K562 (cell line): ENCODE measurements around the gene LMNB1. TPM values are rescaled to one million over a fixed set of nuclear protein-coding genes. Genes with fewer than 3 reads are reported as not detected.

Experiments
- ATF7 ChIP-seq: fragments of 450-650 bp; IDR thresholded peaks from 2 replicates; pipeline ENCODE4 v1.7.1; 2014; ENCODE audit warnings: mild to moderate bottlenecking, moderate library complexity
- CBX3 ChIP-seq, 2 experiments: IDR thresholded peaks; 1 replicate in 1 of 2; 2 replicates in 1 of 2; pipeline ENCODE4 v1.6.1; 2012; ENCODE audit warnings: inconsistent platforms in 2 of 2, low read length in 2 of 2, borderline replicate concordance in 1 of 2, control low read depth in 1 of 2
- CEBPB ChIP-seq: fragments of 450-650 bp; IDR thresholded peaks from 2 replicates; pipeline ENCODE4 v1.6.1; 2016; ENCODE audit warnings: missing genetic modification characterization, missing compliant biosample characterization
- CREB1 ChIP-seq, 2 experiments: sonication (generic) in 1 of 2; formaldehyde crosslinking in 1 of 2; IDR thresholded peaks; 2 replicates each; pipeline versions ENCODE4 v1.6.1 to v1.8.0; 2012 to 2022; ENCODE audit warnings: inconsistent platforms in 1 of 2, mild to moderate bottlenecking in 1 of 2, missing genetic modification reagents in 1 of 2, moderate library complexity in 1 of 2
- CXXC5 ChIP-seq: fragments of 250-450 bp; sonication (Bioruptor Pico); IDR thresholded peaks from 2 replicates; pipeline ENCODE4 v1.8.0; 2022; ENCODE audit warnings: inconsistent platforms, mild to moderate bottlenecking, moderate library complexity
- ESRRA ChIP-seq: fragments of 450-650 bp; IDR thresholded peaks from 2 replicates; pipeline ENCODE4 v1.6.1; 2014; ENCODE audit warnings: low read depth, mild to moderate bottlenecking, moderate library complexity, borderline replicate concordance
- FIP1L1 ChIP-seq: fragments of 200-400 bp; formaldehyde crosslinking; IDR thresholded peaks from 2 replicates; pipeline ENCODE4 v1.6.1; 2018; ENCODE audit warnings: mild to moderate bottlenecking, low read depth, low read length; ENCODE audit not compliant: poor library complexity, severe bottlenecking
- HDAC1 ChIP-seq, 2 experiments: fragments of 450-650 bp; IDR thresholded peaks; 2 replicates each; pipeline ENCODE4 v1.6.1; 2016 to 2017; ENCODE audit warnings: inconsistent platforms in 1 of 2, mild to moderate bottlenecking in 1 of 2, moderate library complexity in 1 of 2
- KLF16 ChIP-seq: IDR thresholded peaks from 2 replicates; pipeline ENCODE4 v1.6.1; 2016; ENCODE audit warnings: antibody characterized with exemption
- MNT ChIP-seq, 2 experiments: fragments of 450-650 bp; conservative IDR thresholded peaks; 2 replicates each; pipeline ENCODE4 v1.6.1; 2017; ENCODE audit warnings: mild to moderate bottlenecking in 2 of 2, moderate library complexity in 2 of 2
- NCOA2 ChIP-seq, 2 experiments: fragments of 450-650 bp; IDR thresholded peaks; 2 replicates each; pipeline ENCODE4 v1.6.1; 2018; ENCODE audit warnings: mild to moderate bottlenecking in 2 of 2, moderate library complexity in 1 of 2; ENCODE audit not compliant: partially characterized antibody in 2 of 2
- PHB2 ChIP-seq: fragments of 450-650 bp; IDR thresholded peaks from 2 replicates; pipeline ENCODE4 v1.6.1; 2017; ENCODE audit warnings: low read depth
- TOE1 ChIP-seq, 2 experiments: fragments of 450-650 bp in 1 of 2; sonication (generic) in 1 of 2; formaldehyde crosslinking in 1 of 2; IDR thresholded peaks; 2 replicates each; pipeline versions ENCODE4 v1.7.1 to v1.8.0; 2016 to 2022; ENCODE audit warnings: borderline replicate concordance in 2 of 2, mild to moderate bottlenecking in 2 of 2, antibody characterized with exemption in 1 of 2, inconsistent platforms in 1 of 2, low read depth in 1 of 2, missing genetic modification reagents in 1 of 2, moderate library complexity in 1 of 2
- ZBTB17 ChIP-seq: fragments of 450-650 bp; formaldehyde crosslinking; IDR thresholded peaks from 2 replicates; pipeline ENCODE4 v1.4.0; 2020; ENCODE audit warnings: mild to moderate bottlenecking
- ZBTB33 ChIP-seq: sonication (generic); formaldehyde crosslinking; IDR thresholded peaks from 2 replicates; pipeline ENCODE4 v1.8.1; 2023; ENCODE audit warnings: mild to moderate bottlenecking, missing genetic modification reagents
- ZNF133 ChIP-seq: fragments of 250-450 bp; sonication (Bioruptor Pico); IDR thresholded peaks from 2 replicates; pipeline ENCODE4 v1.4.0; 2020; ENCODE audit warnings: mild to moderate bottlenecking
- ZNF143 ChIP-seq: sonication (generic); formaldehyde crosslinking; IDR thresholded peaks from 2 replicates; pipeline ENCODE4 v1.9.0; 2022; ENCODE audit warnings: mild to moderate bottlenecking, missing genetic modification reagents
- ZNF23 ChIP-seq: fragments of 250-450 bp; sonication (Bioruptor Pico); IDR thresholded peaks from 2 replicates; pipeline ENCODE4 v1.4.0; 2020; ENCODE audit warnings: mild to moderate bottlenecking
- ZNF644 ChIP-seq: fragments of 200-800 bp; sonication (Bioruptor generic); IDR thresholded peaks from 2 replicates; pipeline ENCODE4 v1.6.1; 2016; ENCODE audit warnings: low read depth, missing genetic modification characterization, missing compliant biosample characterization
- polyA plus RNA-seq, 8 experiments: library from polyadenylated mRNA; depleted of rRNA in 4 of 8; stranded (reverse) in 5 of 8; unstranded in 3 of 8; fragments of >200 nt; fragmentation: Nextera tagmentation in 2 of 8; fragmentation: Illumina TruSeq in 1 of 8; extraction: Ambion mirVana in 2 of 8; extraction: Trizol in 1 of 8; gene quantifications; 2 replicates each; pipeline versions ENCODE4 v1.2.1 to v1.2.3, GENCODE V29; 2011 to 2014; ENCODE audit warnings: inconsistent platforms in 1 of 8, missing spikeins in 1 of 8
- total RNA-seq, 7 experiments: library from RNA; depleted of rRNA in 6 of 7; stranded (reverse); fragments of >200 nt in 6 of 7; fragmentation: Illumina TruSeq in 2 of 7; extraction: Trizol in 2 of 7; gene quantifications; 2 replicates each; pipeline versions ENCODE4 v1.2.1 to v1.2.3, GENCODE V29; 2011 to 2021; ENCODE audit warnings: low replicate concordance in 1 of 7
- TF ChIP-seq, protein P1 (sequence below): sonication (generic); IDR thresholded peaks from 2 replicates; pipeline ENCODE4 v1.6.1; 2016
- TF ChIP-seq, protein P2 (sequence below): fragments of 450-650 bp; IDR thresholded peaks from 2 replicates; pipeline ENCODE4 v1.6.1; 2016; ENCODE audit warnings: low read depth, mild to moderate bottlenecking, moderate library complexity
- TF ChIP-seq, protein P3 (sequence below): fragments of 450-650 bp; IDR thresholded peaks from 2 replicates; pipeline ENCODE4 v1.6.1; 2016

Gene LMNB1
- total and polyA plus RNA-seq, 9 of the 15 experiments (the other 6 are each of a cell fraction or from before 2014, with no cell fraction given): 2.8 to 190 (median 131) TPM

GRCh38 chr5:126884269-126884819 is 107.4 kb downstream of the LMNB1 start (continued):
- TF ChIP-seq, protein P1, sequence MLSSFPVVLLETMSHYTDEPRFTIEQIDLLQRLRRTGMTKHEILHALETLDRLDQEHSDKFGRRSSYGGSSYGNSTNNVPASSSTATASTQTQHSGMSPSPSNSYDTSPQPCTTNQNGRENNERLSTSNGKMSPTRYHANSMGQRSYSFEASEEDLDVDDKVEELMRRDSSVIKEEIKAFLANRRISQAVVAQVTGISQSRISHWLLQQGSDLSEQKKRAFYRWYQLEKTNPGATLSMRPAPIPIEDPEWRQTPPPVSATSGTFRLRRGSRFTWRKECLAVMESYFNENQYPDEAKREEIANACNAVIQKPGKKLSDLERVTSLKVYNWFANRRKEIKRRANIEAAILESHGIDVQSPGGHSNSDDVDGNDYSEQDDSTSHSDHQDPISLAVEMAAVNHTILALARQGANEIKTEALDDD: peak; percentile 99
- TF ChIP-seq ZBTB17 (0 out of 2 replicates have a peak, but pooled peaks have one; percentile 26), ZNF143 (CRISPR knock-in tag) (no peak), FIP1L1 (no peak), ZNF23 (CRISPR knock-in tag) (no peak), ZNF133 (CRISPR knock-in tag) (no peak), ESRRA (peak; percentile 65; the same call in 1 of the 2 replicates), TOE1 (IDR thresholded peaks at IDR 0.05; ENCODE audit: borderline replicate concordance) (peak; percentile 74), TOE1 (CRISPR knock-in tag; IDR thresholded peaks at IDR 0.05; ENCODE audit: borderline replicate concordance, low read depth) (no peak), MNT (conservative IDR thresholded peaks at IDR 0.05) (peak; percentile 54 to 85), CXXC5 (peak; percentile 99), ZBTB33 (CRISPR knock-in tag) (peak; percentile 50; the same call in 1 of the 2 replicates), ZNF644 (0 out of 2 replicates have a peak, but pooled peaks have one; percentile 60), HDAC1 (IDR thresholded peaks at IDR 0.05) (peak; percentile 6 to 98; a peak in 2 of 4 replicates), CREB1 (IDR thresholded peaks at IDR 0.05) (peak; percentile 68), CREB1 (CRISPR knock-in tag; IDR thresholded peaks at IDR 0.05) (no peak), NCOA2 (IDR thresholded peaks at IDR 0.05; ENCODE audit: partially characterized antibody in 2 of 2) (peak; percentile 91), ATF7 (peak; percentile 97), KLF16 (peak; percentile 96), CBX3 (IDR thresholded peaks at IDR 0.05; ENCODE audit: borderline replicate concordance in 1 of 2, low read length in 2 of 2) (peak in 1 of 2 experiments; percentile 43; a peak in 1 of 3 replicates), PHB2 (peak; percentile 97), CEBPB (0 out of 2 replicates have a peak, but pooled peaks have one; percentile 40)
- TF ChIP-seq, protein P2, sequence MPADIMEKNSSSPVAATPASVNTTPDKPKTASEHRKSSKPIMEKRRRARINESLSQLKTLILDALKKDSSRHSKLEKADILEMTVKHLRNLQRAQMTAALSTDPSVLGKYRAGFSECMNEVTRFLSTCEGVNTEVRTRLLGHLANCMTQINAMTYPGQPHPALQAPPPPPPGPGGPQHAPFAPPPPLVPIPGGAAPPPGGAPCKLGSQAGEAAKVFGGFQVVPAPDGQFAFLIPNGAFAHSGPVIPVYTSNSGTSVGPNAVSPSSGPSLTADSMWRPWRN: peak; percentile 91
- TF ChIP-seq, protein P3, sequence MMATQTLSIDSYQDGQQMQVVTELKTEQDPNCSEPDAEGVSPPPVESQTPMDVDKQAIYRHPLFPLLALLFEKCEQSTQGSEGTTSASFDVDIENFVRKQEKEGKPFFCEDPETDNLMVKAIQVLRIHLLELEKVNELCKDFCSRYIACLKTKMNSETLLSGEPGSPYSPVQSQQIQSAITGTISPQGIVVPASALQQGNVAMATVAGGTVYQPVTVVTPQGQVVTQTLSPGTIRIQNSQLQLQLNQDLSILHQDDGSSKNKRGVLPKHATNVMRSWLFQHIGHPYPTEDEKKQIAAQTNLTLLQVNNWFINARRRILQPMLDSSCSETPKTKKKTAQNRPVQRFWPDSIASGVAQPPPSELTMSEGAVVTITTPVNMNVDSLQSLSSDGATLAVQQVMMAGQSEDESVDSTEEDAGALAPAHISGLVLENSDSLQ: peak; percentile 94
